Measurements from ENCODE around the gene TTC28.
"Not testable (repeated sequence)": the region's sequence is repeated elsewhere in the genome, so short reads cannot be mapped to it uniquely, and the experiment has no call there.

Gene TTC28

GRCh38 chr22:28123989-28124766 is 555.5 kb downstream of the TTC28 start:
- DNase-seq: no peak

GRCh38 chr22:28120691-28121592 is 558.7 kb downstream of the TTC28 start:
- DNase-seq: no peak

GRCh38 chr22:28118957-28119631 is 560.5 kb downstream of the TTC28 start:
- no peak for DNase-seq

GRCh38 chr22:28116219-28116673 is 563.4 kb downstream of the TTC28 start:
- DNase-seq: no peak

- no peak for DNase-seq
Observed at GRCh38 chr22:28115426-28115825, 564.2 kb downstream of the TTC28 start.

- no peak for DNase-seq
Observed at GRCh38 chr22:28112548-28113043, 567.0 kb downstream of the TTC28 start.

GRCh38 chr22:28112190-28112544 is 567.5 kb downstream of the TTC28 start:
- DNase-seq: no peak

GRCh38 chr22:28111501-28112189 is 568.0 kb downstream of the TTC28 start:
- no peak for DNase-seq

GRCh38 chr22:28108851-28109250 is 570.8 kb downstream of the TTC28 start:
- DNase-seq: no peak

GRCh38 chr22:28106617-28107016 is 573.0 kb downstream of the TTC28 start:
- no peak for DNase-seq

GRCh38 chr22:28105988-28106387 is 573.7 kb downstream of the TTC28 start:
- DNase-seq: no peak

GRCh38 chr22:28105413-28105812 is 574.2 kb downstream of the TTC28 start:
- DNase-seq: no peak

GRCh38 chr22:28103596-28103995 is 576.0 kb downstream of the TTC28 start:
- DNase-seq: no peak

GRCh38 chr22:28102151-28102812 is 577.4 kb downstream of the TTC28 start:
- no peak for DNase-seq

- no peak for DNase-seq
Observed at GRCh38 chr22:28097627-28098026, 582.0 kb downstream of the TTC28 start.

GRCh38 chr22:28096161-28096560 is 583.5 kb downstream of the TTC28 start:
- DNase-seq: no peak

GRCh38 chr22:28095316-28096095 is 584.1 kb downstream of the TTC28 start:
- no peak for DNase-seq

- no peak for DNase-seq
Observed at GRCh38 chr22:28094771-28095170, 584.9 kb downstream of the TTC28 start.

- DNase-seq: no peak
Observed at GRCh38 chr22:28093711-28094110, 585.9 kb downstream of the TTC28 start.

- DNase-seq: no peak
Observed at GRCh38 chr22:28091486-28091885, 588.2 kb downstream of the TTC28 start.

- DNase-seq: not testable (repeated sequence)
Observed at GRCh38 chr22:28089541-28089940, 590.1 kb downstream of the TTC28 start.

Data from NK-92 treated with Interleukin-12 subunit alpha and Interleukin-12 subunit beta, amount 100 ng/mL, for 24 hours (cell line).